Mesodermal cell (in vitro differentiated cells): ENCODE results near the gene OSBPL1A.

Experiments used
- H3K27ac ChIP-seq: 2 replicates; pipeline ENCODE4 v1.7.0; 2013; ENCODE audit warnings: mild to moderate bottlenecking, low read depth, low read length, moderate library complexity; ENCODE audit not compliant: severe bottlenecking
- H3K36me3 ChIP-seq: 2 replicates; pipeline ENCODE4 v1.7.1; 2013; ENCODE audit warnings: mild to moderate bottlenecking, low read length, moderate library complexity; ENCODE audit not compliant: control insufficient read depth, insufficient read depth
- H3K4me1 ChIP-seq: one replicate; pipeline ENCODE4 v1.7.1; 2013; ENCODE audit warnings: mild to moderate bottlenecking, low read length; ENCODE audit not compliant: insufficient read depth, control insufficient read depth, poor library complexity, severe bottlenecking
- H3K4me3 ChIP-seq: 2 replicates; pipeline ENCODE4 v1.7.0; 2013; ENCODE audit warnings: low read length, control low read depth, mild to moderate bottlenecking; ENCODE audit not compliant: insufficient read depth, poor library complexity, severe bottlenecking; ENCODE audit errors: extremely low read depth
- H3K9me3 ChIP-seq: 2 replicates; pipeline ENCODE4 v1.7.1; 2013; ENCODE audit warnings: mild to moderate bottlenecking, low read length, moderate library complexity; ENCODE audit not compliant: control insufficient read depth
- WGBS, 2 experiments: methylation state at CpG; one replicate each; pipeline ENCODE4 v1.1.5; 2013; ENCODE audit warnings: missing lambda C conversion rate in 2 of 2; ENCODE audit not compliant: insufficient coverage in 2 of 2; 5-methylcytosine and 5-hydroxymethylcytosine counted together

The OSBPL1A gene

DNA sequence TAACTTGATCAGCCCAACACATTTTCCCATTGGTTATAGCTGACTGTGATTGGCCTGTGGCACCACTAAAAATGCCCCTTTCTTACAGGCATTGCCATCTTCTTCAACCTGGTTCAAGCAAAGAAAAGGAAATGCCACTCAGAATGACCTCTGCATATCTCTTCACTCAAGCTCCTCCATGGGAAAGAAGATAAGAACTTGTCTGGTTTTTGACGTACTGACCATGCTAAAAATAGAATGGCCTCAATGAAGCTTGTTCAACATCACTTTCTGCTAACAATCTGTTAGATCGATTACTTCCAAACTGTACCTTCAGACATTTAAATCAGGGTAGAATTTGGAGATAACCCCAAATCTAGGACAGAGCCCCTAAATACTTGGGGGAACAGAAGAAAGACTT, 149.3 kb downstream of the OSBPL1A start:
- Histone ChIP-seq H3K4me3 (no peak overlapping the region), H3K9me3 (no peaks in the 10 kb centered on the region), H3K27ac (no peak overlapping the region), H3K4me1 (no peaks in the 10 kb centered on the region), H3K36me3 (no peaks in the 10 kb centered on the region)
- WGBS, 2 experiments = 38 to 100% methylated on average over 1 of the region's 2 CpGs

DNA sequence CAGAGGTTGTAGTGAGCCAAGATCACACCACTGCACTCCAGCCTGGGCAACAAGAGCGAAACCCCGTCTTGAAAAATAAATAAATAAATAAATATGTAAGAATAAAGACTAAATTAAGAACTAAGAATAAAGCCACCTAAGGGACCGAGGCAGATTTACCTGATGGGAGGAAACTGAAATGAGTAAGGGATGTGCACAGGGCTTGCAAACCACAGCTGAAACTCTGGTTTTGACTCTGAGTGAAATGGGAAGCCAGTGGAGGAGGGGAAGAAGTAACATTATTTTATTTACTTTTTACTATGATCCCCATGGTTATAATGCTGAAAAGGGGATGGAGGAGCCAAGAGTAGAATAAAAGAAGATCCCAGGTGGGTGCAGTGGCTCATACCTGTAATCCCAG, 151.5 kb downstream of the OSBPL1A start:
- H3K4me3 ChIP-seq = no peak overlapping the region
- no peaks in the 10 kb centered on the region for H3K36me3 ChIP-seq
- H3K27ac ChIP-seq = no peak overlapping the region
- no peaks in the 10 kb centered on the region for H3K4me1 ChIP-seq
- H3K9me3 ChIP-seq = no peaks in the 10 kb centered on the region
- WGBS, 2 experiments = no CpG with 5 or more reads among the region's 3 CpGs

DNA sequence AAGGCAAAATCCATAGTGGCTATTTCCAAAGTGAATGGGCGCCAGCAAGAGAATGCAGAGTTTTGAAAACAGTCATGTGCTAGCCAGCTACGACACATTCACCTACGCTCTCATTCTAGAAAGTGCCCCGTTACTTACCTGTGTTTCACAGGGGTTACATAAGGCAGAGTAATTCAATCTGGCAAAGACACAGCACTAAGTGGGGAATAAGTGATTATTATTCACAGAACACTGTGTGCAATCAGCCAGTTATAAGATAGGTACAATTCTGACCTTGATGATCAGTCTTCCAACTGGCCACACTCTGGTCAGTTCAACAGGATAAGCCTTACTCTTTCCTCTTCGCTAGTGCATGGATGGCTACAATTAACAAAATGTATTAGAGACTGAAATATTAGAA, 152.9 kb downstream of the OSBPL1A start:
- 95 to 100% methylated on average over 2 to 3 of the region's 5 CpGs for WGBS, 2 experiments
- Histone ChIP-seq H3K4me1 (no peaks in the 10 kb centered on the region), H3K36me3 (no peaks in the 10 kb centered on the region), H3K4me3 (no peak overlapping the region), H3K9me3 (no peaks in the 10 kb centered on the region), H3K27ac (no peak overlapping the region)

DNA sequence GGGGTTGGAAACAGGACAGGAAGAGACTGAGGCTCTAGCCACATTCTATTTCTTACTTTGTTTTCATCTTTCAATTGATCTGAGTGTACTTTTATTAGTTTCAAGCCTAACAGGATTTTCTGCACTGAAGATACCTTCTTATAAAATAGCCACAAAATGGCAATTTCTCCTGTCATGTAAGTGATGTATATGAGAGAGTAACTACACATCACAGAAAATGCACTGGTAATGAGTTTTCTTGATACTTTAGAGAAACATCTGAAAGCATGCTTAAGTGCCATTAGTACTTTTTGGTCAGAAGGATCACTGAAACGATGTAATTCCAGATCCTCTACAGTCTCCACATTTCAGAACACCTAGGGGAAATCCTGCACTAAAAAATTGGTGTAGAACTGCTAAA, 153.9 kb downstream of the OSBPL1A start:
- Histone ChIP-seq H3K27ac (no peak overlapping the region), H3K4me3 (no peak overlapping the region), H3K9me3 (no peaks in the 10 kb centered on the region), H3K4me1 (no peaks in the 10 kb centered on the region), H3K36me3 (no peaks in the 10 kb centered on the region)
- WGBS, 2 experiments = 80% methylated on average over 1 of the region's 1 CpG; no CpG with 5 or more reads in 1 of the 2 experiments

DNA sequence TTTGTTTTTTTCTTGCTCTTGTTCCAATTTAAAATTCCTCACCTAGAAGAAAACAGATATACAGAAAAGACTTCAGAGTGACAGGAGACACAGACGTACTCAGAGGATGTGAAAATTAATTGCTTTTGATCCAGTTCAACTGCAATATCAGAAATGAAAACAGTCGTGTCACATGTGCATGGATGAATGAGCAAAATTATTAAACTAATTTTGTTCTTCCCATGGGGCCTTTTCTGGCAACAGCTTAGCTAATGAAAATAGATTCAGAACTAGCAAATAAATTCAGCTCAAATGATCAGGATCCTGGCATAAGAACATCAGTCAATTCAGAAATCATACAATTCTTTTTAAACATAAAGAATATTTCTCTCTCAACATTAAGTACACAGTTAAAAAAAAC, 158.3 kb downstream of the OSBPL1A start:
- H3K27ac ChIP-seq = no peak overlapping the region
- H3K9me3 ChIP-seq = no peaks in the 10 kb centered on the region
- H3K36me3 ChIP-seq = peaks cover 9% of the 10 kb centered on the region
- no peaks in the 10 kb centered on the region for H3K4me1 ChIP-seq
- 71% methylated on average over 1 of the region's 2 CpGs; no CpG with 5 or more reads in 1 of the 2 experiments for WGBS, 2 experiments
- H3K4me3 ChIP-seq = no peak overlapping the region

DNA sequence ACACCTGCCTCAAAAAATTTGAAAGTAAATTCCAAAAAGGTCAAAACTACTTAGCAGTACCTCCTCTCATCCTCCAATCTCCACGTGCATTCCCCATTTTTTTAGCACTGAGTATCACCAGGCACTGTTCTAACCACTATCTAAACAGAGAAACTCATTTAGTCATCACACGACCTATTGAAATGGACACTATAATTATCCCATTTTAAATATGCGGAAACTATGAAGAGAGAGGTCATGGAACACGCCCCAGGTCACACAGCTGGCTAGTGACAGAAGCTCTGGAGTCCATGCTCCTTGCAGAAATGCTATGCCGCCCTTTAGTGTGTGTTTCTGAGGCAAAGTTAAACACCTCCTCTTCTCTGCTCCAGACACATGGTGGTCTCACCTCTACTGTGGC, 159.2 kb downstream of the OSBPL1A start:
- peaks cover 9% of the 10 kb centered on the region for H3K36me3 ChIP-seq
- 54 to 58% methylated on average over 5 of the region's 5 CpGs for WGBS, 2 experiments
- no peak overlapping the region for H3K4me3 ChIP-seq

DNA sequence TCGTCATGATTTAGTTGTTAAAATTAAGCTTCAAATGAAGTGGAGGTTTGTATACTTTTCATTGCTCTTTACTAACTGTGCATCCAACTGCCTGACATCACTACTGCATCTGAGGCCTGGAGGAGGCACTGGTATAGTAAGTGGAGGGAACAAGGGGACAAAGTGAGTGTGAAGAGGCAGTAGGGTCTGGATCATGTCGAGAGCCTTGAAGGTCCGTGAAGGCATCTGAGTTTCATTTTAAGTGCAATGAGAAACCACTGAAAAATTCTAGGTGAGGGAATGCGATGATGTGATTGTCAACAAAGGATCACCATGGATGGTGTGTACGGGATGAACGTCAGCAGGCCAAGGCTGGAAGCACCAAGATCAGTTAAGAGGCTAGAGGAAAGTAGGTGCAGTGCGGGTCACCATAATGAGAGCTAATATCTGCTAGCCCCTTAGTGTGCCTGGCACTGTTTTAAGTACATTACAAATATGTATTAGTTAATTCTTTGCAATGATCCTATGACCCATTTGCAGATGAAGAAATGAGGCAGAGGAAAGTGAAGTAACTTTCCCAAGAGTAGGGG, 162.7 kb downstream of the OSBPL1A start:
- H3K9me3 ChIP-seq = no peaks in the 10 kb centered on the region
- no peak overlapping the region for H3K4me3 ChIP-seq
- no peaks in the 10 kb centered on the region for H3K4me1 ChIP-seq
- no peak overlapping the region for H3K27ac ChIP-seq
- peaks cover 9% of the 10 kb centered on the region for H3K36me3 ChIP-seq
- 89 to 93% methylated on average over 5 to 6 of the region's 7 CpGs for WGBS, 2 experiments

More for the DNA sequence above, 159.2 kb downstream of the OSBPL1A start:
- Histone ChIP-seq H3K27ac (no peak overlapping the region), H3K4me1 (no peaks in the 10 kb centered on the region), H3K9me3 (no peaks in the 10 kb centered on the region)

DNA sequence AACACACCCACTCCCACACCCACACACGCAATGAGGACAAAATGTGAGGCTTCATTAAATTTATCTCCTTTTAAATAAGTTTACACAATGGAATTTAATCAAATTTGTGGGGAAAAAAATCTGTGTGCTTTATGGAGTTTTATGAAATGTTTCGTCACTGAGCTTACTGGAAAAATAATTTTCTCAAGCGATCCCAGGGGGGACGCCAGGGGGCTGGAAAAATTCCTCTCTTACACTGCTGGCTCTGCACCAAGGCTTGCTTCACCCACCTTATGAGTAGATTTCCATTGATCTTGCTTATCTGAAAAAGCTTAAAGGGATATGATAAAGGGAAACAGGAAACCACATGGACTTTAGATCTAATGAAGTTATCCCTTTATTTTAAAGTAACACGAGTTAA, 163.3 kb downstream of the OSBPL1A start:
- Histone ChIP-seq H3K36me3 (peaks cover 9% of the 10 kb centered on the region), H3K9me3 (no peaks in the 10 kb centered on the region), H3K27ac (no peak overlapping the region), H3K4me1 (no peaks in the 10 kb centered on the region), H3K4me3 (no peak overlapping the region)
- WGBS, 2 experiments = 100% methylated on average over 1 of the region's 5 CpGs

DNA sequence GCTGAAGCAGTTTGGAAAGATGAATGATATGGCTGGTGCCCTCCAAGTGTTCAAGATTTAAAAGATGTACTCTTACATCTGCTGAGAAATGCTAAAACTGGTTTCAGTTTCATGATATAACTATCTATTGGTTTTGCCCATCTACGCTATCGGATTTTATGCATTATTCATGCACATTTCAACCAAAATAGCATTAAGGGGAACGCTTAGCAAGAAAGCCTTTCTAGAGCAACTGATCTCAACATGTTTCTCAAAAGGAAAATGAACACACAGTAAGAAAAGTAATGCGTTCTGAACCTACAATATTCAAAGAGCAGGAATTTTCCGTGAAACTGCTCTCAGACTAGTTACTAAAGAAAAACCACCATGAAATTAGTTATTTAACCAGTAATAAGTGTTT, 164.8 kb downstream of the OSBPL1A start:
- 93 to 100% methylated on average over 1 to 3 of the region's 5 CpGs for WGBS, 2 experiments
- no peaks in the 10 kb centered on the region for H3K9me3 ChIP-seq
- no peaks in the 10 kb centered on the region for H3K4me1 ChIP-seq
- peaks cover 9% of the 10 kb centered on the region for H3K36me3 ChIP-seq
- no peak overlapping the region for H3K4me3 ChIP-seq
- no peak overlapping the region for H3K27ac ChIP-seq

DNA sequence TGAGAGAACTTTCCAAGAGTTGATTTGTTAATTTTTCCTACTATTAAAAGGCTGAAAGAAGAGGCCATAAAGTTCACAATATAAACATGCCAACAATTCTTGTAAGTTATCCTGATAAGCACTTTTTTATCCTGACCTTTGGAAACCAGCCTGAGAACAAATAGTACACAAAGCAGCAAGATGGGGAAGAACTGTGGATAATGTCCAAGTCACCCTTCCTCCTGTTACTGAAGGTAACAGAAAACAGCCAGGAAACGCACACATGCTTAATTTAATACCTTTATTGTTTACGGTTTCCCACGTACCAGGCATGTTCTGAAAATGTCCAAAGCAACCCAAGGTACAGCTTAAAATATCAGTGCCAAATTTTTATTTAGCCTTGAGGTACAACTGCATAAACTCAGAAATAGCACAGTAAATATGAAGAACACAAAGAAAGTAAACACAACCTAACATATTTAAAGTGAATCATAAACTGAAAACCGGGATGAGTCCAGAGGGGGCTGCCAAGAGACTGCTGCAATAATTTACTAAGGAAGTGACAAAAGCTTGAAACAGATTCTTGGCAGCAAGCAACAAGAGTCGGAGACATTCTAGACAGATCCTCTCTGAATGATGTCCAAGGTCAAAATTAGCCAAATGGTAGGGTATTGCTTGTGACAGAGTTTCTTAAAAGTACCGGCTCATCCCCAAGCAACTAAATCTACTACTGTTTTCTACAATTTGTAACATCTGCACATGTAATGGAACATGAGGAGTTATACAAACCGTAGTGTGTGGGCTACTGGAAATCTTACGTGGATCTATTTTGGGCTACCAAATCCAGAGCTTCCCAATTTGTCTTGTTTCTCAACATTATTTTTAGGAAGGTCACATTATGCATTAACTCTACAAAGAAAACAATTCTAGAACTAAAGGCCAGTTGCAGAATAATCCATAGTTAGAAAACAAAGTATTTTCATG, 165.6 kb downstream of the OSBPL1A start:
- no peak overlapping the region for H3K27ac ChIP-seq
- peaks cover 9% of the 10 kb centered on the region for H3K36me3 ChIP-seq
- no peaks in the 10 kb centered on the region for H3K4me1 ChIP-seq
- no peak overlapping the region for H3K4me3 ChIP-seq
- H3K9me3 ChIP-seq = no peaks in the 10 kb centered on the region
- 91 to 93% methylated on average over 5 to 8 of the region's 8 CpGs for WGBS, 2 experiments

DNA sequence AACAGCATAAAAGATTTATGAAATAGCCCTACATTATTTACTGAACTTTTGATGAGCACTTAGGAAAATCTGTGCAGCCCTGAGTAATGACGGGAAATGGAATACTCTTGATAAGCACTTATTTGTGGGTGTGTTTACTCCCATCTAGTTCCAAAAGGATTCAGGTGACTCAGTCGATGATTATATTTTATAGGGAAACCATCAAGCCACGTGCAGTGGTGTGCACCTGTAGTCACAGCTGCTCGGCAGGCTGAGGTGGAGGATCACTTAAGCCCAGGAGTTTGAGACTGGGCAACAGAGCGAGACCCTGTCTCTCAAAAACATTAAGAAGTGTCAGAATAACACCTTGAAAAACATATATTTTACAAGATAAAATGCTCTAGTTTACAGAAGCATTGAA, 166.9 kb downstream of the OSBPL1A start:
- Histone ChIP-seq H3K36me3 (peaks cover 2% of the 10 kb centered on the region), H3K9me3 (no peaks in the 10 kb centered on the region)

More for the DNA sequence above, 166.9 kb downstream of the OSBPL1A start:
- H3K27ac ChIP-seq = no peak overlapping the region
- 90 to 92% methylated on average over 2 to 5 of the region's 5 CpGs for WGBS, 2 experiments
- H3K4me1 ChIP-seq = no peaks in the 10 kb centered on the region
- no peak overlapping the region for H3K4me3 ChIP-seq
